WTC11 (cell line): ENCODE results near the gene PHC3.

Source experiments
- CREM ChIP-seq: sonication (generic); formaldehyde crosslinking; IDR thresholded peaks from 2 replicates; pipeline ENCODE4 v1.8.1; 2022; ENCODE audit warnings: mild to moderate bottlenecking, missing genetic modification reagents, moderate library complexity
- CTCF ChIP-seq: fragments of 200-600 bp; IDR thresholded peaks from 2 replicates; pipeline ENCODE4 v1.8.0; 2022; ENCODE audit warnings: antibody characterized with exemption
- ESRRA ChIP-seq: sonication (generic); formaldehyde crosslinking; IDR thresholded peaks from 2 replicates; pipeline ENCODE4 v1.8.1; 2022; ENCODE audit warnings: mild to moderate bottlenecking, missing genetic modification reagents, borderline replicate concordance
- ETV6 ChIP-seq: sonication (generic); formaldehyde crosslinking; IDR thresholded peaks from 2 replicates; pipeline ENCODE4 v1.8.1; 2022; ENCODE audit warnings: mild to moderate bottlenecking, missing genetic modification reagents

- TF ChIP-seq CTCF (no peak), ESRRA (CRISPR knock-in tag) (no peak), CREM (CRISPR knock-in tag) (no peak), ETV6 (CRISPR knock-in tag) (no peak)
Observed at GRCh38 chr3:170222647-170223541, 41.4 kb upstream of the PHC3 start.
